Measurements from ENCODE around the gene ATP8B1.

ATP8B1 gene

DNA sequence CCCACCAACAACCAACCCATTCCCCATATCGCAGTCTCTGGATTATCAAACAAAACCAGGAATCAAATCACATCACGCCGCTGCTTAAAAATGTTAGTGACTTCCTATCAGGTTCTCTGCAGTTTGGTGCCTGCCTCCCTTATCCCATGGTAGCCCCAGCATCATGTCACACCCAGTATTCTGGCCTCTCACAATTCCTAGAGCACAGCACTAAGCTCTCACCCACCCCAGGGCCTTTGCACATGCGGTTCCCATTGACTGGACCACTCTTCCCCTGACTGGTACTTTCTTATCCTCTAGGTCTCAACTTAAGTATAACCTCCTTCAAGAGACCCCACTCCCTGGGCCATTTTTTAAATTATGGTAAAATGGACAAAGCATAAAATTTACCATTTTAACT is 12.8 kb downstream of the ATP8B1 start:
- TF ChIP-seq, protein P1, sequence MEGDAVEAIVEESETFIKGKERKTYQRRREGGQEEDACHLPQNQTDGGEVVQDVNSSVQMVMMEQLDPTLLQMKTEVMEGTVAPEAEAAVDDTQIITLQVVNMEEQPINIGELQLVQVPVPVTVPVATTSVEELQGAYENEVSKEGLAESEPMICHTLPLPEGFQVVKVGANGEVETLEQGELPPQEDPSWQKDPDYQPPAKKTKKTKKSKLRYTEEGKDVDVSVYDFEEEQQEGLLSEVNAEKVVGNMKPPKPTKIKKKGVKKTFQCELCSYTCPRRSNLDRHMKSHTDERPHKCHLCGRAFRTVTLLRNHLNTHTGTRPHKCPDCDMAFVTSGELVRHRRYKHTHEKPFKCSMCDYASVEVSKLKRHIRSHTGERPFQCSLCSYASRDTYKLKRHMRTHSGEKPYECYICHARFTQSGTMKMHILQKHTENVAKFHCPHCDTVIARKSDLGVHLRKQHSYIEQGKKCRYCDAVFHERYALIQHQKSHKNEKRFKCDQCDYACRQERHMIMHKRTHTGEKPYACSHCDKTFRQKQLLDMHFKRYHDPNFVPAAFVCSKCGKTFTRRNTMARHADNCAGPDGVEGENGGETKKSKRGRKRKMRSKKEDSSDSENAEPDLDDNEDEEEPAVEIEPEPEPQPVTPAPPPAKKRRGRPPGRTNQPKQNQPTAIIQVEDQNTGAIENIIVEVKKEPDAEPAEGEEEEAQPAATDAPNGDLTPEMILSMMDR (IDR thresholded peaks at IDR 0.05; ENCODE audit: insufficient read depth, low read length, poor library complexity, severe bottlenecking), result no peak
- Histone ChIP-seq H3K27me3 (replicated peaks; ENCODE audit: control insufficient read depth, insufficient read depth, low read length) (no peaks in the 10 kb centered on the region; the same call in 1 of the 2 replicates), H3K4me3 (replicated peaks; ENCODE audit: low read depth, low read length) (no peak overlapping the region), H3K36me3 (ENCODE audit: control insufficient read depth, insufficient read depth, low read length) (no peaks in the 10 kb centered on the region)
- no peak for DNase-seq (ENCODE audit: extremely low read depth, insufficient read length)

DNA sequence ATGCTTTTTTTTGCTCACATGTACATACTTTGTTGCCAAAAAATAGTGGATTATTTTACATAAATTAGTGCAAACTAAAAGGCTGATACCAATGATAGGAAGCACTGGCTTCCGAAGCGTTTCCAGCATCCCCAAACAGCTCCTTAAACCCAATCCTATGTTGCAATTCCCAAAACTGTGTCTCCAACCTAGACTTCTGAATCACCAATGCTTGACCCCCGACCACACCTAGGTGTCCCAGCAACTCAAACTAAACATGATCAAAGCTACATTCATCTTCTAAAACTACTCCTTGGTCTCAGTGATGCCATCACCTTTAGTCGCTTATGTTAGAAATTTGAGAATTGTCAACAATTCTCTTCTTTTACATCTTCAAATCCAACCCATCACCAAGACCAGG is 13.4 kb downstream of the ATP8B1 start:
- Histone ChIP-seq H3K36me3 (ENCODE audit: control insufficient read depth, insufficient read depth, low read length) (no peaks in the 10 kb centered on the region), H3K4me3 (replicated peaks; ENCODE audit: low read depth, low read length) (no peak overlapping the region), H3K27me3 (replicated peaks; ENCODE audit: control insufficient read depth, insufficient read depth, low read length) (no peaks in the 10 kb centered on the region; the same call in 1 of the 2 replicates)
- DNase-seq (ENCODE audit: extremely low read depth, insufficient read length), result no peak
- TF ChIP-seq, protein P1 (IDR thresholded peaks at IDR 0.05; ENCODE audit: insufficient read depth, low read length, poor library complexity, severe bottlenecking), result no peak

DNA sequence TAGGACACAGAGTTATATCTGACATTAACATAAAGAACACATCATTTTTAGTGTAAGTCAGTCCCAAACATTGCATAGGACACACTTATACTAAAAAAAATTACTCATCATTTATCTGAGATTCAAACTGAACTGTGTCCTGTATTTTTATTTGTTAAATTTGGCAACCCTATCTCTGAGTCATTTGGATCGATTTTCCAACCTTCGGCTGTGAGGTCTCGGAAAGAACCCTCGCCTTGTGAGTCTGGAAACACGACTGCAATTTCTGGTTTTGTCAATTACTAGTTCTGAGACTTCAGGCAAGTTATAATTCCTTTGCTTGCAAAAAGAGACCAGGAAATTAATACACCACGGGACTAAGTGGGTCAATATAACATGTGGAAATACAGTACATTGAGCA is 14.0 kb downstream of the ATP8B1 start:
- no peak overlapping the region for H3K4me3 ChIP-seq (replicated peaks; ENCODE audit: low read depth, low read length)

DNA sequence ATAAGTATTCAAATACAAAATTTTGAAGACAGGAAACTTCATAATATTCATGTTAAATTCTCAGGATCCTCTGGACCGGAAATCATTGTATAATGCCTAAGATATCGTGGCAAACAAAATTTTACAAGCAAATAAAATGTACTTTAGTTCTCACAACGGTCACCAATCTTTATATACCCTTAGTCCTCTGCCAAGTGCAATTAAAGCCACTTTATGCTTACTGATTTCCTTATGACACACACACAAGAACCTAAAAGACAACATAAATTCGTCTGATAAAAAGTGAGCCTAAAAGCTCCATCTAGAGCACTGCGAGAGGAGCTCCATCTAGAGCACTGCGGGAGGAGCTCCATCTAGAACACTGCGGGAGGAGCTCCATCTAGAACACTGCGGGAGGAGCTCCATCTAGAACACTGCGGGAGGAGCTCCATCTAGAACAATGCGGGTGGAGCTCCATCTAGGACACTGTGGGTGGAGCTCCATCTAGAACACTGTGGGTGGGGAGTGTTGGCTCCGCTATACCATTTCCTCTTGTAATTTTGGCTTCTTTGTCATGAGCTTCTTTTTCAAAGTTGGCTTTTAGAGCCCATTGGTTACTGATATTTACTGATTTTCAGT is 15.9 kb downstream of the ATP8B1 start:
- TF ChIP-seq, protein P1 (IDR thresholded peaks at IDR 0.05; ENCODE audit: insufficient read depth, low read length, poor library complexity, severe bottlenecking), result no peak
- H3K27me3 ChIP-seq (replicated peaks; ENCODE audit: control insufficient read depth, insufficient read depth, low read length), result no peaks in the 10 kb centered on the region
- no peak overlapping the region for H3K4me3 ChIP-seq (replicated peaks; ENCODE audit: low read depth, low read length)
- no peaks in the 10 kb centered on the region for H3K36me3 ChIP-seq (ENCODE audit: control insufficient read depth, insufficient read depth, low read length)
- no peak for DNase-seq (ENCODE audit: extremely low read depth, insufficient read length)

More for the DNA sequence above, 14.0 kb downstream of the ATP8B1 start:
- H3K36me3 ChIP-seq (ENCODE audit: control insufficient read depth, insufficient read depth, low read length), result no peaks in the 10 kb centered on the region
- no peaks in the 10 kb centered on the region; the same call in 1 of the 2 replicates for H3K27me3 ChIP-seq (replicated peaks; ENCODE audit: control insufficient read depth, insufficient read depth, low read length)
- DNase-seq (ENCODE audit: extremely low read depth, insufficient read length), result no peak
- TF ChIP-seq, protein P1 (IDR thresholded peaks at IDR 0.05; ENCODE audit: insufficient read depth, low read length, poor library complexity, severe bottlenecking), result no peak

DNA sequence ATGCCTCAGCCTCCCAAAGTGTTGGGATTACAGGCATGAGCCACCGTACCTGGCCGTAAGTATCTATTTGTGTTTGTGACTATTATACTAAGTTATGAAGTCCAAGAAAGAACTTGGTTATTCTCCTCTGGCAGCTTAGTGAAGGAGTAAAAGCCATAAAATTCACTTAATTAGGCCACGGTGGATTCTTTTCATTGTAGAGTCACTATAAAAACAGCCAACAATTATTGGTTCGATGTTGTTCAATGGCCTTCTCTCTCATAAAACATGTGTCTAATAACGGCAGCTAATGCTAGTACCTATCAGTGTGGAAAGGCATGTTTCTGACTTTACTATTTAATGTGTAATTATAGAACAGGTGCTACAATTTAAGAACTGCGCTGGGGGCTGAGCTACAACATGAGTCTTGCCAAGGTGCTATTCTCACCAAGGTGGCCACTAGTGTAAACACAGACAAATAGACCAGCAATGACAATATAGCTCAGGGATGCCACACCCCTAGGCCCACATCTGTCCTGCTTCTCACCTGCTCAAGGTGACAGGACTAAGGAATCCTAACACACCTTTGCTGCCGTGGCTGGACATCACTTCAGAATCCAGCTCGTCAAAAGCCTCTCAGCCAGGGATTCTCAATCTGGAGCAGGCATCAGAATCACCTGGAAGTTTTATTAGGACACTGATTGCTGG is 17.2 kb downstream of the ATP8B1 start:
- Histone ChIP-seq H3K36me3 (ENCODE audit: control insufficient read depth, insufficient read depth, low read length) (no peaks in the 10 kb centered on the region), H3K4me3 (replicated peaks; ENCODE audit: low read depth, low read length) (no peak overlapping the region), H3K27me3 (replicated peaks; ENCODE audit: control insufficient read depth, insufficient read depth, low read length) (no peaks in the 10 kb centered on the region)
- TF ChIP-seq, protein P1 (IDR thresholded peaks at IDR 0.05; ENCODE audit: insufficient read depth, low read length, poor library complexity, severe bottlenecking), result no peak
- DNase-seq (ENCODE audit: extremely low read depth, insufficient read length), result no peak
